Ovary (tissue), 3 donors: Measurements from ENCODE around the gene ARNT2.

Experiments
- CTCF ChIP-seq, 3 donors: fragments of 450-650 bp in 2 of 3; fragments of 200-600 bp in 1 of 3; IDR thresholded peaks; one replicate each; pipeline versions ENCODE4 v1.5.1 to v1.8.0; 2016 to 2022; ENCODE audit warnings: antibody characterized with exemption in 3 of 3, mild to moderate bottlenecking in 1 of 3
- EP300 ChIP-seq: sonication (generic); formaldehyde crosslinking; IDR thresholded peaks from one replicate; pipeline ENCODE4 v1.6.1; 2017; ENCODE audit warnings: antibody characterized with exemption
- POLR2A ChIP-seq: fragments of 450-650 bp; IDR thresholded peaks from one replicate; pipeline ENCODE4 v1.6.1; 2017; ENCODE audit warnings: antibody characterized with exemption, mild to moderate bottlenecking, moderate library complexity
- donor health status: DM: no; HTN: no; CAD: no.

GRCh38 chr15:80570553-80570952, 166.4 kb downstream of the ARNT2 start:
- TF ChIP-seq CTCF (IDR thresholded peaks at IDR 0.05) (no peak), POLR2A (no peak), EP300 (no peak)
